ENCODE results near the gene ABAT. TPM values are rescaled to one million over a fixed set of nuclear protein-coding genes. Genes with fewer than 3 reads are reported as not detected.

Gene ABAT
- total RNA-seq, 1 experiment from 2014 or later = 4.7 TPM

DNA sequence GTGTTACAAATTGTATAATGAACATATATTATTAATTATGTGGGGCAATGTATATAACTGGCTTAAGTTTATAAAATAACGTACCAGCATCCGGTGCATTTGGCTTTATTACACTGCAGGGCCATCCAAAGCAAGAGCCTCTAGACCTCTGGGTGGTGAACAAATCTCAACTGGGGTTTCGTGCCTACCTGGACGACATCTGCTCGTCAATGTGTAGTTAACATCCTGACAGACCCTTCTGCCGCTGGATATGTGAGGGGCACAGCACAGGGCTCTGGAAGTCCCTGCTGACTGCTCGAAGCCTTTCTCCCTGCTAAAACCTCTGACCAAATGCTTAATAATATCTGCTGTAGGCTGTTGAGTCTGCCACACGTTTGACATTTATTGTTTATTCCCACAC, 120.7 kb downstream of the ABAT start (continued):
- TF ChIP-seq CBX3 (IDR thresholded peaks at IDR 0.05; ENCODE audit: low read depth) (no peak), EZH2phosphoT487 (IDR thresholded peaks at IDR 0.05; ENCODE audit: borderline replicate concordance) (no peak), EGR1 (IDR thresholded peaks at IDR 0.05; ENCODE audit: low read depth) (no peak), YY1 (IDR thresholded peaks at IDR 0.05; ENCODE audit: extremely low read depth, insufficient replicate concordance, low read depth, low read length) (no peak), TCF7L2 (IDR thresholded peaks at IDR 0.05; ENCODE audit: borderline replicate concordance, extremely low read depth, insufficient read depth, insufficient read length) (no peak)
- TF ChIP-seq, protein P1, sequence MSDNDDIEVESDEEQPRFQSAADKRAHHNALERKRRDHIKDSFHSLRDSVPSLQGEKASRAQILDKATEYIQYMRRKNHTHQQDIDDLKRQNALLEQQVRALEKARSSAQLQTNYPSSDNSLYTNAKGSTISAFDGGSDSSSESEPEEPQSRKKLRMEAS (IDR thresholded peaks at IDR 0.05) = no peak

DNA sequence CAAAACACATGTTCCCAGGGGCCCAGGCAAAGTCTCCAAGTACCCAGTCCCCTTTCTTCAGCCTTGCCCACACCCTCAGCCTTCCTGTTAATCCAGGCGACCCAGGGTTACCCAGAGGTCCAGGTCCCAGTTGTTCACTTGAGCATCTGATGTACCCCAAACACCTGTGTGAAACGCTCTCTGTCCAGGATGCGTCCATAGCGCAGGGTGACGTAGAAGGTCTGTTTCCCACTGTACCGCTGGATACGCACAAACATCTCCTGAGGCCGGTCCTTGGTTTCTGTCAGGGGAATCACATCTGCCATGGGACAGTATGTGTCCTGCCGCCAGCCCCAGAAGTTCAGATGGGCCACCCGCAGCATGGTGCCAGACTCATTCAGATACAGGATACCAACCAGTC, 121.4 kb downstream of the ABAT start:
- CTCF ChIA-PET = no interaction called here
- TF ChIP-seq ELF1 (IDR thresholded peaks at IDR 0.05; ENCODE audit: borderline replicate concordance, low read depth) (no peak), EZH2 (IDR thresholded peaks at IDR 0.05) (no peak), ZNF274 (IDR thresholded peaks at IDR 0.05; ENCODE audit: low read depth, low read length) (no peak), CBX3 (IDR thresholded peaks at IDR 0.05; ENCODE audit: low read depth) (no peak), SP1 (IDR thresholded peaks at IDR 0.05; ENCODE audit: low read depth) (no peak), SRF (IDR thresholded peaks at IDR 0.05; ENCODE audit: low read depth) (no peak), EGR1 (IDR thresholded peaks at IDR 0.05; ENCODE audit: low read depth) (no peak), YY1 (IDR thresholded peaks at IDR 0.05; ENCODE audit: extremely low read depth, insufficient replicate concordance, low read depth, low read length) (no peak), RAD21 (IDR thresholded peaks at IDR 0.05; ENCODE audit: low read depth) (no peak)
- TF ChIP-seq, protein P2, sequence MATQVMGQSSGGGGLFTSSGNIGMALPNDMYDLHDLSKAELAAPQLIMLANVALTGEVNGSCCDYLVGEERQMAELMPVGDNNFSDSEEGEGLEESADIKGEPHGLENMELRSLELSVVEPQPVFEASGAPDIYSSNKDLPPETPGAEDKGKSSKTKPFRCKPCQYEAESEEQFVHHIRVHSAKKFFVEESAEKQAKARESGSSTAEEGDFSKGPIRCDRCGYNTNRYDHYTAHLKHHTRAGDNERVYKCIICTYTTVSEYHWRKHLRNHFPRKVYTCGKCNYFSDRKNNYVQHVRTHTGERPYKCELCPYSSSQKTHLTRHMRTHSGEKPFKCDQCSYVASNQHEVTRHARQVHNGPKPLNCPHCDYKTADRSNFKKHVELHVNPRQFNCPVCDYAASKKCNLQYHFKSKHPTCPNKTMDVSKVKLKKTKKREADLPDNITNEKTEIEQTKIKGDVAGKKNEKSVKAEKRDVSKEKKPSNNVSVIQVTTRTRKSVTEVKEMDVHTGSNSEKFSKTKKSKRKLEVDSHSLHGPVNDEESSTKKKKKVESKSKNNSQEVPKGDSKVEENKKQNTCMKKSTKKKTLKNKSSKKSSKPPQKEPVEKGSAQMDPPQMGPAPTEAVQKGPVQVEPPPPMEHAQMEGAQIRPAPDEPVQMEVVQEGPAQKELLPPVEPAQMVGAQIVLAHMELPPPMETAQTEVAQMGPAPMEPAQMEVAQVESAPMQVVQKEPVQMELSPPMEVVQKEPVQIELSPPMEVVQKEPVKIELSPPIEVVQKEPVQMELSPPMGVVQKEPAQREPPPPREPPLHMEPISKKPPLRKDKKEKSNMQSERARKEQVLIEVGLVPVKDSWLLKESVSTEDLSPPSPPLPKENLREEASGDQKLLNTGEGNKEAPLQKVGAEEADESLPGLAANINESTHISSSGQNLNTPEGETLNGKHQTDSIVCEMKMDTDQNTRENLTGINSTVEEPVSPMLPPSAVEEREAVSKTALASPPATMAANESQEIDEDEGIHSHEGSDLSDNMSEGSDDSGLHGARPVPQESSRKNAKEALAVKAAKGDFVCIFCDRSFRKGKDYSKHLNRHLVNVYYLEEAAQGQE (IDR thresholded peaks at IDR 0.05; ENCODE audit: low read depth) = no peak
- TF ChIP-seq, protein P3, sequence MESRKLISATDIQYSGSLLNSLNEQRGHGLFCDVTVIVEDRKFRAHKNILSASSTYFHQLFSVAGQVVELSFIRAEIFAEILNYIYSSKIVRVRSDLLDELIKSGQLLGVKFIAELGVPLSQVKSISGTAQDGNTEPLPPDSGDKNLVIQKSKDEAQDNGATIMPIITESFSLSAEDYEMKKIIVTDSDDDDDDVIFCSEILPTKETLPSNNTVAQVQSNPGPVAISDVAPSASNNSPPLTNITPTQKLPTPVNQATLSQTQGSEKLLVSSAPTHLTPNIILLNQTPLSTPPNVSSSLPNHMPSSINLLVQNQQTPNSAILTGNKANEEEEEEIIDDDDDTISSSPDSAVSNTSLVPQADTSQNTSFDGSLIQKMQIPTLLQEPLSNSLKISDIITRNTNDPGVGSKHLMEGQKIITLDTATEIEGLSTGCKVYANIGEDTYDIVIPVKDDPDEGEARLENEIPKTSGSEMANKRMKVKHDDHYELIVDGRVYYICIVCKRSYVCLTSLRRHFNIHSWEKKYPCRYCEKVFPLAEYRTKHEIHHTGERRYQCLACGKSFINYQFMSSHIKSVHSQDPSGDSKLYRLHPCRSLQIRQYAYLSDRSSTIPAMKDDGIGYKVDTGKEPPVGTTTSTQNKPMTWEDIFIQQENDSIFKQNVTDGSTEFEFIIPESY (IDR thresholded peaks at IDR 0.05; ENCODE audit: extremely low read depth, insufficient replicate concordance, low read length) = no peak
- TF ChIP-seq, protein P4, sequence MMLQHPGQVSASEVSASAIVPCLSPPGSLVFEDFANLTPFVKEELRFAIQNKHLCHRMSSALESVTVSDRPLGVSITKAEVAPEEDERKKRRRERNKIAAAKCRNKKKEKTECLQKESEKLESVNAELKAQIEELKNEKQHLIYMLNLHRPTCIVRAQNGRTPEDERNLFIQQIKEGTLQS (IDR thresholded peaks at IDR 0.05) = no peak
- TF ChIP-seq, protein P1 (IDR thresholded peaks at IDR 0.05) = no peak
- TF ChIP-seq, protein P5, sequence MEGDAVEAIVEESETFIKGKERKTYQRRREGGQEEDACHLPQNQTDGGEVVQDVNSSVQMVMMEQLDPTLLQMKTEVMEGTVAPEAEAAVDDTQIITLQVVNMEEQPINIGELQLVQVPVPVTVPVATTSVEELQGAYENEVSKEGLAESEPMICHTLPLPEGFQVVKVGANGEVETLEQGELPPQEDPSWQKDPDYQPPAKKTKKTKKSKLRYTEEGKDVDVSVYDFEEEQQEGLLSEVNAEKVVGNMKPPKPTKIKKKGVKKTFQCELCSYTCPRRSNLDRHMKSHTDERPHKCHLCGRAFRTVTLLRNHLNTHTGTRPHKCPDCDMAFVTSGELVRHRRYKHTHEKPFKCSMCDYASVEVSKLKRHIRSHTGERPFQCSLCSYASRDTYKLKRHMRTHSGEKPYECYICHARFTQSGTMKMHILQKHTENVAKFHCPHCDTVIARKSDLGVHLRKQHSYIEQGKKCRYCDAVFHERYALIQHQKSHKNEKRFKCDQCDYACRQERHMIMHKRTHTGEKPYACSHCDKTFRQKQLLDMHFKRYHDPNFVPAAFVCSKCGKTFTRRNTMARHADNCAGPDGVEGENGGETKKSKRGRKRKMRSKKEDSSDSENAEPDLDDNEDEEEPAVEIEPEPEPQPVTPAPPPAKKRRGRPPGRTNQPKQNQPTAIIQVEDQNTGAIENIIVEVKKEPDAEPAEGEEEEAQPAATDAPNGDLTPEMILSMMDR (IDR thresholded peaks at IDR 0.05 in 2 of 3, conservative IDR thresholded peaks at IDR 0.05 in 1 of 3; ENCODE audit: borderline replicate concordance in 1 of 3, insufficient read depth in 1 of 3, low read depth in 2 of 3, low read length in 2 of 3) = no peak

More for the DNA sequence above, 121.4 kb downstream of the ABAT start:
- no peak overlapping the region for H3K4me3 ChIP-seq (replicated peaks in 1 of 2; ENCODE audit: low read depth in 1 of 2, low read length in 2 of 2)
- peaks cover under 1% of the 10 kb centered on the region; the same call in 1 of the 2 replicates for H4K20me1 ChIP-seq (ENCODE audit: insufficient read depth)
- ChIA-PET RAD21 (ENCODE audit: low non-redundant PET in 1 of 2, low total read pairs in 2 of 2, uncharacterized antibody in 2 of 2, unreplicated experiment in 2 of 2) (no interaction called here), POLR2A (no interaction called here)
- BruUV-seq (replicated peaks) = no TSS peak
- no peak overlapping the region for H3K27ac ChIP-seq (ENCODE audit: low read depth, low read length)
- H3K4me2 ChIP-seq (ENCODE audit: low read length) = peak overlapping the region; percentile 80
- no peak overlapping the region for H2AFZ ChIP-seq (ENCODE audit: low read depth, low read length, poor library complexity, severe bottlenecking)
- peaks cover 12 to 24% of the 10 kb centered on the region in 2 experiments for H3K4me1 ChIP-seq (ENCODE audit: control insufficient read depth in 1 of 2, insufficient read depth in 2 of 2, low read length in 2 of 2)
- H3K9ac ChIP-seq (ENCODE audit: low read length) = no peak overlapping the region
- no peaks in the 10 kb centered on the region for H3K9me3 ChIP-seq (ENCODE audit: control insufficient read depth in 1 of 2, insufficient read depth in 1 of 2, low read depth in 1 of 2, low read length in 2 of 2)
- H3K9me2 ChIP-seq (ENCODE audit: insufficient read depth) = no peaks in the 10 kb centered on the region
- peaks cover 58% of the 10 kb centered on the region for H3K79me2 ChIP-seq (ENCODE audit: insufficient read depth, low read length)
- H3K36me3 ChIP-seq (ENCODE audit: control insufficient read depth in 1 of 2, insufficient read depth in 2 of 2, low read length in 2 of 2) = peaks cover under 1 to 8% of the 10 kb centered on the region in 2 experiments; a peak in 2 of 4 replicates
- ATAC-seq (no peak), DNase-seq (ENCODE audit: low read depth, low spot score) (no peak)
- no peaks in the 10 kb centered on the region for H3K27me3 ChIP-seq (ENCODE audit: insufficient read depth, low read length)
- intact Hi-C loops (cut with micrococcal nuclease) = no loop called here
